ENCODE results near the gene MBD4.
"Not testable (repeated sequence)": the region's sequence is repeated elsewhere in the genome, so short reads cannot be mapped to it uniquely, and the experiment has no call there.

The MBD4 gene

DNA sequence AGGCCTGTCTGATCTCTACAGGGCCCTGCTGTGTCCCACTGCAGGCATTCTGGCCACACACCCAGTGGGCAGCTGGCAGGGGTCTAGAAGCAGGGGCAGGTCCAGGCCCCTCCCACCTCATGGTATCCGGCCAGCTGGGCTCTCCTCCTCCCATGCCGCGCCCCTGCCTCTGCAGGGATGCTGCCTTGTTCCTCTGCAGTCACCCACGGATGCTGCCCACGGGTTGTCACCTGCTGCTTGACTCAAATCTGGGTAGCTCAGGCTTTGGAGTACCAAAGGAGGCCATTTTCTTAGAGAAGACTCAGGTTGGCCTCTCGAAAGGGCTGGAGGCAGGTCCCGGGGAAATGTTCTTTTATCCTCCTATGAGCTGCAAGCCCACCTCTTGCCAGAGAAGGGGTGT lies 36.3 kb downstream of the MBD4 start:
- no peak for DNase-seq

DNA sequence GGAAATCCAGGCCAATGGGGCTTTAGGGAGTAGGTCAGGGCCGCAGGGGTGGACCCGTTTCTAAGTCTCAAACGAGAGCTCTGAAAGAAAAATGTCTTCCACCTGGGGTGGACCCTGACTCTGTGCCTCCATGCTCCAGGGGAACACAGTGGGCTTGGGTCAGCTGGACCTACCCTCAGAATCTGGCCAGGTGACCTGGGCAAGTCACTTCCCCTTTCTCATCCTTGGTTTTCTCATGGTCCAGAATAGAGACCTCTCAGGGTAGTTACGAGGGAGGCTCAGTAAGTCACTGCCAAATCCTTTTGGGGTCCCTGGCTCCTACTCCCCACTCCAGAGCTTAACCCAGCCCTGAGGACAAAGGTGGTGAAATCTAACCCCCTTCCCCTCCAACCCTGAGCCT lies 37.1 kb downstream of the MBD4 start:
- no peak for DNase-seq

DNA sequence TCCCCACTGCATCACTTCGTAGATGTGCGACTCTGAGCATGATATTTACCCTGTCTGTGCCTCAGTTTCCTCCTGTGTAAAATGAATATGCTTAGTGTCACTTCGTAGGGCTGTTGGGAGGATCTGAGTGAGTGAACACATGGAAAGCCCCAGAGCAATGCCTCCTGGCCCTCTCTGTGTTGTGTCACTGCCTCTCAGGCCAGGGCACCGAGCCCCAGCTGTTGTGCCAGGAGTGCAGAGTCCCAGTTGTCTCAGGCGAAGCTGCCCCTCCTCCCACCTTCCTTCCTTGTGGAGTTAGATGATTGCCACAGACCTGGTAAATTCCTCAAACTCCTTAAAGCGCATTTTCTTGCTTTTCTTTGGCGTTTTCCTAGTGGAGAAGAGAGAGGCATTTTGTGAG lies 37.5 kb downstream of the MBD4 start:
- DNase-seq, result no peak

DNA sequence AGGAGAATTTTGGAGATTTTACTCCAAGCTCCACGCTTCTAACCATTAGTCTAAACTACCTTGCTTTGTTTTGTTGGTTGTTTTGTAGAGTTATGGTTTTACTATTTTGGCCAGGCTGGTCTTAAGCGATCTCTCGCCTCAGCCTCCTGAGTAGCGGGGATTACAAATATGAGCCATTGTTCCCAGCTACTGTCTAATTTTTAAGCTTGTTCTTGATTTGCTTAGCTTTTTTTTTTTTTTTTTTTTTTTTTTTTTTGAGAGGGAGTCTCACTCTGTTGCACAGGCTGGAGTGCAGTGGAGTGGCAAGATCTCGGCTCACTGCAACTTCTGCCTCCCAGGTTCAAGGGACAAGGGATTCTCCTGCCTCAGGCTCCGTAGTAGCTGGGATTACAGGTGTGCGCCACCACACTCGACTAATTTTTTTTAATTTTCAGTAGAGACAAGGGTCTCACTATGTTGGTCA lies 39.8 kb downstream of the MBD4 start:
- no peak for DNase-seq

DNA sequence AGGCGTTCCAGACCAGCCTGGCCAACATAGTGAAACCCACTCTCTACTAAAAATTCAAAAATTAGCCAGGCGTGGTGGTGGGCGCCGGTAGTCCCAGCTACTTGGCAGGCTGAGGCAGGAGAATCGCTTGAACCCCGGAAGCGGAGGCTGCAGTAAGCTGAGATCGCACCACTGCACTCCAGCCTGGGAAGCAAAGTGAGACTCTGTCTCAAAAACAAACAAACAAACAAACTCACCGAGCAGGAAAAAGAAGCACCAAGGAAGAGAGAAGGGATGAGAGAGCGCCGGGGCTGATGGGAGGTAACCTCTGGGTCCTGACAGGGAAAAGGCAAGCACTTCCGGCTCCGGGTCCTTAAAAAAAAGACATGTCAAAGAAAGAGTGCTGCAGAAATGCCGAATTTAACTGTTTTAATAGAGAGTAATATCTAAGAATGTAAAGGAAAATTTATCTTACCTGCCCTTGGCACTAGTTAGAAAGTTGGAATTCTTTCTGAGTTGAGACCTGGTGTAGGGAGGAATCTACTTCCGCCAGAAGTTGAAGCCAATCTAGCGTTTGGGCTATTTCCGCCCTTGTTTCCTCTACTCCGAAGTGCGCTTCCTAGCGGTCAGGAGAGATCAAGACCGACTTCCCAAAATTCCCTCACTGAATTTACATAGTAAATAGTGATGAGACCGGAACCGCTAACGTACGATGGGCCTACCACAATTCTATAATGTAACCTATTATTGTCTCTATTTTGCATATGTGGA lies 40.4 kb downstream of the MBD4 start:
- DNase-seq, result peak; percentile 80

DNA sequence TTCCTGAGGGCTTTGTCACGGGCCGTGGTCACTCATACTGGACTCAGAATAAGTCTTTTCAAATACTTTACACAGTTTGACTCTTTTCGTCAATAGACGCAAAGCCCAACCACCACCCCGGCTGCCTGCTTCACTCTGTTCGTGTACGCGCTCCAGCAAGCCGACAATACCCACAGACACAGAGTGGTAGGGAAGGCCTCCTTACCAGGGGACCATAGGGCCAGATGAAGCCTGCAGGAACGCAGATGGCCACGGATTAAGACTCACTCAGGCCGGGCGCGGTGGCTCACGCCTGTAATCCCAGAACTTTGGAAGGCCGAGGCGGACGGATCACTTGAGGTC lies 41.0 kb downstream of the MBD4 start:
- DNase-seq, result no peak

DNA sequence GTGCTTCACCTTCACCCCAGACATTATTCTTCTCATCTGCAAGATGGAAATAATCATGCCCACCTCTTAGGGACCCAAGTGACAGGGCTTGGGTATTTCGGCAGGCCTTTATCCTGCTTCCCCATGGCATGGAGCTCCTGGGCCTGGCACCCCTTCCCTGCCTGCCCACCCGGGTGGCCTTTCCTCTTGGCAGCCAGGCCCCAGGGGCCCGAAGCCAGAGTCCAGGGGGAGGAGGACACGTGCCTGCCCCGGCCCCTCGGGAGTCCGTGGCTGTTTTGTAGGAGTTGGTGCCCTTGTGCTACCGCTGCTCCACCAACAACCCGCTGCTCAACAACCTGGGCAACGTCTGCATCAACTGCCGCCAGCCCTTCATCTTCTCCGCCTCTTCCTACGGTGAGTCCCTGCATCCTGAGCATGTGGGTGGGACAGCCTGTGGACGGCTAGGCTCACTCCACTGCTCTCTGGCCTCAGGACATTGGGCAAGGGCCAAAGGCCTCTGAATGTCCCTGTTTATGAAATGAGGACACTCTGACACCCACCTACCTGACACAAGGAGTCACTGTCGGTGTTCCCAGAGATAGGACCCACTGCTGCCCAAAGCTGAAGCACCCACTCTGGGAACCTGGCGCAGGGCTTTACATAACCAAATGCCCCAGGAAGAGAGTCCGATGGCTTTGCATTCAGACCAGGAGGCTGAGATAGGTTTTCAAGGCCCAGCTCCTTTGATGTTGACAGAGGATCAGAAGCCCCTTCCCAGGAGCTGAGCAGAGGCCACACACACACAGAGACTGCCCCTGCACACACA lies 45.8 kb downstream of the MBD4 start:
- not testable (repeated sequence) for DNase-seq

DNA sequence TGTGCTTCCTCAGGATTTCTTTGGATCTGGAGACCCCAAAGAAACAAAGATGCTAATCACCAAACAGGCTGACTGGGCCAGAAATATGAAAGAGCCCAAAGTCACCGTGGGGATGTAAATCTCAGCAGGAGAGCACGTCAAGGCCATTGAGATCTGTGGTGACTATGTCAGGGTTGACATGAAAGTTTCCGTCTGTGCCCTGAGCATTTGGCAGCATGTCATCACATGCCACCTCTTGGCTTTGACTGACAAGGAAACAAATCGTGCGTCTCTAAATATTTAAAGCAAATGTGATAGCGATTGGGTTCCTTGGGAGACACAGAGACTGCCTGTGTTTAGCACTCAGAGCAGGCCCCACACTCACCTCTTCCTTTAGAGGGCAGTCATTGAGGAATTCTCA lies 46.5 kb downstream of the MBD4 start:
- DNase-seq, result no peak

DNA sequence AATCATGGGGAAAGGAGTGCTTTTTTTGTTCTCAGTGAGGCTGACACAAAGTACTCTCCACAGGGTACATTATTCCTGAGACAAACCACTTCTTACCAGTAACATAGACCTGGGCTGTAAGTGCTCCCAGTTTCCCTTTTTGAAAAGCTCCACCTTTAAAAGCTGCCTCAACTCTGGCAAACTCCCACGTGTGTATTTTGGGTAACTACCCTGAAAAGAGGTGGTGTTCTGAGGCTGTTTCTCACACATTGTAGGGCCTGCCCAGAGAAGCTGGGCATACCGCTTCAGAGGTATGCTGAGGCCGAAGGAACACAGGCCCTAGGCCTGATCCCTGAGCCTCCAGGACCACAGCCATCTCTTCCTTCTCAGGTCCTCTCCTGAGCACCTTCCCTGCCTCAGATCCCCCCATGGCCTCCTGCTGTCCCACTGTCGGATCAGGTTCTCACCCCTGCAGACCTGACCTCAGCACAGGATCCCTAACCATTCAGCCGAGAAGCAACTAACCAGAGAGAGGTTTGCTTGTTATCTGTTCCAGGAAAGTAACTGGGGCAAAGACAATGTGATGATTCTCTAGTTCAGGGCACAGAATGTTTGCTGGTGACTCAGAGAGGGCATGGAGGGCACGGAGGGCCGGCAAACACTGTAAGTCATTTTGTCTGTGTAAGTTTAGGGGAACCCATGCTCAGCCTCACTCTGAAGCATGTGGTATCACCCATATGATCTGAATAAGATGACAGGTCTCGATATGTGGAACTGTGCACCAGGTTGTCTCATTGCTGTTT lies 47.5 kb downstream of the MBD4 start:
- not testable (repeated sequence) for DNase-seq

DNA sequence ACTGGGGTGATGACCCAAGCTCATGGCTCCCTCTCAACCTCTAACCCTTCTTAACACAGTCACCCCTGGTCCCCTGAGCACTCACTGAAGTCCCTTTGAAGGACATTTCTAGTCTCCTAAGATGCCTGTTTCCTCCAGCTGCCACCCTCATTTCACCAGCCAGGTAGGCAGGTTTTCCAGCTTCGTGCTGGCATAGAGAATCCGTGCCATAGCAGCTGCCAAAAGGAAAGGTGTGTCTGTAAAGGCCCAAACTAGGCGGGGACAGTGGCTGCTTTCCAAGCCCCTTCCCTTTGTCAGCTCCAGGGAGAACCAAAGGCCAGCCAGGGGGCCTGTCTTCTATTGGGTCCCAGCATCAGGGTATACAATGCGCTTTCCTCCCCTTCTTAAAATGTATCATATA lies 48.2 kb downstream of the MBD4 start:
- not testable (repeated sequence) for DNase-seq

DNA sequence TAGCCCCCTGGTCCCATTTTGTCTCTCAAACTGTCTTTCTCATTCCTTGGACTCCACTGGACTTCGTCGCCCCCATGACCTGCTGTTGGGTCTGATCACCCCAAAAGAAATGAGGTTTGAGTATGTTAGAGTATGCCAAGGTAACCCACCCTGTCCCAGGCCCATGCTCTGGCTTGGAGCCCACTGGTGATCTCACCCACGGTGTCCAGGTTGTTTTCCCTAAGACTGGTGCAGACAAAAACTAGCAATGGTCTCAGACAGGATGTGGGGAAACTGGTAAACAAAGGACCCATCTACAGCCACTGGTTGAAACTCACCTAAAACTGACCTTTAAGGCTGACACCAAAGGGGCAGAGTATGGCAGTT lies 50.2 kb downstream of the MBD4 start:
- DNase-seq, result no peak

DNA sequence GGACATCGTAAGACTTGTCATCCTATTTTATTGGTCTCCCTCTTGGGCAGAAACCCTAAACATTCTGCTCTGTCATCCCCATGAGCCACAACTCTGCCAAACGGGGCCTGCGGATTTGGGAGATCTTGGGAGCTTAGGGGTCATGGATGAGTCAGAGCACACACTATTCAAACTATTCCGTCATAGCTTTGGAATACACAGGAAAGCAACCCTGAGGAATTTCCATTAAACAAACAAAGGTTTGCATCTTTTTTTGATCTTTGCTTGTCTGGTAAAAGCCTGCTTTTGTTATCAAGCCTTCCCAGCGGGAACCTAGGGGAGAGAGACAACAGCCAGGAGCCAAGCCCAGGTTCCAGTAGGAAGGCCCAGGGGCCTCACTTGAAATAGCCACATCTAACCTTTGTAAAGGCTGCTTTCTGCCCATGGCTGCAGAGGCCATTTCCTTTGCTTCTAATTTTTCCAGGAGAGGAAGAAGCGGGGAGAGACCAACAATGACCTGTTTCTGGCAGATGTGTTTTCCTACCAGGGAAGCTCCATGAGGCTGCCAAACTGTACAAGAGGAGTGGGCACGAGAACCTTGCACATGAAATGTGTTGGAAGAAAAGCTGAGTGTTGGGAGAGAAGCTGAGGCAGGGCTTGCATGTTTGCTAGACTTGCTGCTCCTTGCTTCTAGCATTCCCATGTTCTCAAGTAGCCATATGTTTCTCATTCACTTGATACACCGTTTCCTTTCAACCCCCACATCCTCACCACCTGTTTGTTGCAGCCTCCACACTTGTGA lies 50.8 kb downstream of the MBD4 start:
- DNase-seq, result not testable (repeated sequence)

DNA sequence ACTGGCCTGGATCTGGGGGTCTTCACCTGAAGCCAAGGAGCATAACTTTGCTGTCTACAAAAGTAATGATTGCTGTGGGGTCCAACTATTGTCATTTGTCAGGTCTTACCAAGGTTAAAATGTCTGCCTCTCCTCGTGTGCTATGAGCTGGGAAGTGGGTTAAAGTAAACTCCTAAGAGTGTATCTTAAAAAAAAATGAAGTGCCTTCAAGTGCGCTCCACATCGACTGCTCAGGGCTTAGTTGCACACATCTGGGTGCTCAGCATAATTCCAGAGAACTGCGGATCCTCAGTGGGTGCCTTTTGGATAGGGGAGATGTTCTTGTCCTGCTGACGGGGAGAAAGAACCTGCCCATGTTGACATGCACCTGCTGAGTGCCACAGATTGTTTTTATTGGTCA lies 52.3 kb downstream of the MBD4 start:
- DNase-seq, result no peak

DNA sequence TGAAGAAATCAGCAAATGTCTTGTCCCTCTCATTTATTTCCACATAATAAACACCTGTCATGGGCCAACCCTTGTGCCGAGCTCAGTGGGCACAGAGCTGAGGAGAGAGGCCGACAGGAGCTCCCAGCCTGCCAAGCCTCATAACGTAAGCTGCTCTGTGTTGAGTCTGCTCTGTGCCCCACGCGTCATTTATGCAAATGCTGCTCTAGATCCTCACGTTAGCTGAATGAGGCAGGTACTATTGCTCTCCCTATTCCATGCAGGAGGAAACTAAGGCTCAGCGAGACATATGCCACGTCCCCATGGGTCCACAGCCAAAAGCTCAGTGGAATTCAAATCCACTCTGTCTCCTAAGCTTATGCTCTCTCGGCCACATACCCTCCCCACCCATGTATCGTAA lies 52.8 kb downstream of the MBD4 start:
- no peak for DNase-seq

DNA sequence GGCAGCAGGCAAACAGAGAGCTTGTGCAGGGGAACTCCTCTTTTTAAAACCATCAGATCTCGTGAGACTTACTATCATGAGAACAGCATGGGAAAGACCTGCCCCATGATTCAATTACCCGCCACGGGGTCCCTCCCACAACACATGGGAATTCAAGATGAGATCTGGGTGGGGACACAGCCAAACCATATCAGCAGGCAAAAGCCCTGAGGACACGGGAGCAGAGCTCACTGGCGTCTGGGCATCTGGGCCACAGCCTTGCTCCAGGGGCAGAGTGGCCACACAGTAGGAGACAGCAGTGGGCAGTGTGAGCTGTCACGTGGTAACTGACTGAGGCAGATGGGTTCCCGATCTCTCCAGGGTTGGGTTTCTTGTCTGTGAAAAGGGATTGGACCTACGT lies 54.2 kb downstream of the MBD4 start:
- not testable (repeated sequence) for DNase-seq

DNA sequence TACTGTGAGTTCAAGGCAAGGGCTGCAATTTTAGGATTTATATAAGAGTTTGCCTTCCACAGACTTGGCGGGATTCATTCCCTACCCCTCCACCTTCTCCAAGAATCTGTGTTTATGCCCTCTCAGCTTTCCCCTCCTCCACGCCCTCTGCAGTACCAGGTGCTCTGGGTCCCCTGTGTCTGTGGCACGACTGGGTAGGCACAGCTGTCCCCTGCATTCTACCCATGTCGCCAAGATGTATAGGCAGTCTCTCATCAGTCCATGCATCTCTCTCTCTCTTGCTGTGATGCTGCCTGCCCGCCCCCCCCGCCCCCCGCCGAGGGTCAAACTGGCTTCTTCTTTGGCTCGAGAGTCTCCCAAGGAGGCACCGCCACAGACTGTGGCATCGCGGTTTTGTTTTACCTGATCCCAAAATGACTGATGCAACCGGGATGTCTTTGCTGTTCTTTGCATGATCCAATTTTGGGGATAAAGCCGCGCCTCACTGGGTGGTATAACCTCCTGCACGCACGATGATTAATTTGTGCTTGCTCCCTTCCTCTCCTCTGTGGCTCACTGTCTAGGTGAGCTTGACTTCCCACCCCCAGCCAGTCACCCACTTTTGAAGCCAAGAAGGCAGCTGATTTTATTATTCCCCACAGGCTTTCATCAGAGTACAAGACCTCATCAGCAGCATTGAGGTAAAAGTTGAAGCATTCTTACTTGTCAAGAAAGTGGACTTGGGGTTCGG lies 55.0 kb downstream of the MBD4 start:
- no peak for DNase-seq

DNA sequence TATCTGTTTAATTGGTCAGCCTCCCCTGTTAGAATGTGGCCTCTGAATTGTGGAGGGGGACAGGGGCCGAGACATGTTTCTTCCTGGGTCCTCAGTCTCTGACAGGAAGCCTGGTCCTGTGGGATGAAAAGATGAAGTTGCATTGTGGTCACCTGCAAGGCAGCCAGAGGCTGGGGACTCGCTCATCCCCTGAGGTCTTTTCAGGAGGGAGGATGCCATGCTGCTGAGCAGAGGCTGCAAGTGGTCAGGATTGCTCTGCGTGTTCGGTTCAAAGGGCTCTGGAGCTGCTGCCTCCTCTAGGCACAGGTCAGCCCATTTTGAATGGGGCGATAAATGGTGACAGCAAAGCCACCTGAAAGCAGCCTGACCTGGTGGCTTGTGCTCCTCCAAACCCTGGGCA lies 55.6 kb downstream of the MBD4 start:
- DNase-seq, result not testable (repeated sequence)

DNA sequence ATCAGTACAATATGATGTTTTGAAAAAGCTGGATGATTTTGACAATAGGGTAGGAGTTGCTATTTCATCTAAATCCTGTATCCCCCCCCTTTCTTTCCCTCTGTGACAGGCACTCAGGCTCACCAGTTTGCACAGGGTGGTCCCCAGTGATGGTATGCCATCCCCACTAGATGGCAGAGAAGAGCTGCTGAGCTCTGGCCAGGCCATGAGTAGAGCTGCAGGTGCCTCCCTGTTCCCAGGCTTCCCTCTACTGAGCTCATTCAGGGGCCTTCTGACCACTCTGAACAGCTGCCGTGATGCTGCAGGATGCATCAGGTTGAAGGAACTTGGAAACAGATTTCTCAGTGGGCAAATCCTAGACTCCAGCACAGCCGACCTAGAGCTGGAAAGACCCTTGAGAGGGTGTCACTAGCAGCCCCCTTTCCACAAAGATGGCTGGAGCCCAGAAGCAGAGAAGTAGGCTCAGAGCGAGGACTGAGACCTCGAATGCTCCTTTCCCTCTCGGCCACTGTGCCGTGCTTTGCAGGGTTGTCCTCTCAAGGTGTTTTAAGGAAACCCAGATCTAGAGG lies 56.4 kb downstream of the MBD4 start:
- peak; percentile 48 for DNase-seq

DNA sequence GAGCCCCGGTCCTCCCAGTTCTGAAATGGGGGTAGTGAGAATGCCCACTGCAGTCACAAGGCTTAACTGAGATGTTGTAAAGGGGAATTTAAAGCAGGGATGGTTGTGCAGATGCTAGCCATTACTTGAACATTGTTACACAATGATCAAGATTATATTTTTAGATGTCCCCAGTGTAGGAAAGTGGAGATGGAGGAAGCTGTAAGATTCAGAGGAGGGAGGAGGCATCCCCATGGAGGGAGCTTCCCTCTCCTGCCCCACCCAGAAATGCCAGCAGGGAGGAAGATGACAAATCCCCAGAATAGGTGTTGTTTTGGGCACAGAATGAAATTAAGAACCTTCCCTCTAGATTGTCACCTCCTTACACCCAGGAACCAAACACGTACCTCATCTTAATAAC lies 57.4 kb downstream of the MBD4 start:
- no peak for DNase-seq
